ENCODE measurements around the gene PLEKHA5.

The PLEKHA5 gene

DNA sequence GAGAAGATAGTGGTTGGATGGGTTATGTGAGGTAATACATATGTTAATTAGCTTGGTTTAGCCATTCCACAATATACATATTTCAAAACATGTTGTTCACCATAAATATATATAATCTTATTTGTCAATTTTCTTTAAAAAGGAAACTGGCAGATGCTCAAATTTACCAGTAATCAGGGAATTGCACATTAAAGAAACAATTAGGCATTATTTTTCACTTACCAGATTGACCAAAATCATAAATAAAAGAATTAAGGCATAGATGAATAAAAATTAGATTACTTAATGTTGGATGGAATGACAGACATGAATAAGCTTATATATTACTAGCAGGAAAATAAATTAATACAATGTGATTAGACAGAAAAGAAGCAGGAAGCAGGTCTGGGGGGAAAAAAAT lies 147.2 kb downstream of the PLEKHA5 start:
- TF ChIP-seq, protein P1, sequence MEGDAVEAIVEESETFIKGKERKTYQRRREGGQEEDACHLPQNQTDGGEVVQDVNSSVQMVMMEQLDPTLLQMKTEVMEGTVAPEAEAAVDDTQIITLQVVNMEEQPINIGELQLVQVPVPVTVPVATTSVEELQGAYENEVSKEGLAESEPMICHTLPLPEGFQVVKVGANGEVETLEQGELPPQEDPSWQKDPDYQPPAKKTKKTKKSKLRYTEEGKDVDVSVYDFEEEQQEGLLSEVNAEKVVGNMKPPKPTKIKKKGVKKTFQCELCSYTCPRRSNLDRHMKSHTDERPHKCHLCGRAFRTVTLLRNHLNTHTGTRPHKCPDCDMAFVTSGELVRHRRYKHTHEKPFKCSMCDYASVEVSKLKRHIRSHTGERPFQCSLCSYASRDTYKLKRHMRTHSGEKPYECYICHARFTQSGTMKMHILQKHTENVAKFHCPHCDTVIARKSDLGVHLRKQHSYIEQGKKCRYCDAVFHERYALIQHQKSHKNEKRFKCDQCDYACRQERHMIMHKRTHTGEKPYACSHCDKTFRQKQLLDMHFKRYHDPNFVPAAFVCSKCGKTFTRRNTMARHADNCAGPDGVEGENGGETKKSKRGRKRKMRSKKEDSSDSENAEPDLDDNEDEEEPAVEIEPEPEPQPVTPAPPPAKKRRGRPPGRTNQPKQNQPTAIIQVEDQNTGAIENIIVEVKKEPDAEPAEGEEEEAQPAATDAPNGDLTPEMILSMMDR (IDR thresholded peaks at IDR 0.05; ENCODE audit: low read length, missing control alignments): no peak
- H3K4me3 ChIP-seq (replicated peaks; ENCODE audit: low read depth, low read length): no peak overlapping the region
- DNase-seq (ENCODE audit: low read depth): no peak

DNA sequence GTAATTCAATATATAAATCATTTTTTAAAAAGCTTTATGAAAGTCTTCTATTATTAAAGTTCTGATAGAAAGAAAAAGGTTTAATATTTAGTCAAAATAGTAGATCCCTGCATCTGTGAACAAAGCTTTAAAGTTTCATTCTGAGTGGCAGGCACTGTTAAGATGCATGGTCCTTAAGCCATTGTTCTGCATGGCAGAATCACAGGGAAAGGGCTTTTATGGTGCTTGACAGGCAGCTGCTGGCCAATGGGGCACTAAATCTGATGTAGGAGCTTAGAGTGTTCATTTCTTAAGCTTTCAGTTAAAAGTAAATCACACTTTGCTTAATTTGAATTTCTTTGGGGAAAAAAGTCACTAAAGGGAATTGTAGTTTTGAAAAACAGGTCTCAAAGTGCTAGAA lies 148.2 kb downstream of the PLEKHA5 start:
- no peak overlapping the region for H3K4me3 ChIP-seq (replicated peaks; ENCODE audit: low read depth, low read length)
- TF ChIP-seq, protein P1 (IDR thresholded peaks at IDR 0.05; ENCODE audit: low read length, missing control alignments): no peak
- no peak for DNase-seq (ENCODE audit: low read depth)

DNA sequence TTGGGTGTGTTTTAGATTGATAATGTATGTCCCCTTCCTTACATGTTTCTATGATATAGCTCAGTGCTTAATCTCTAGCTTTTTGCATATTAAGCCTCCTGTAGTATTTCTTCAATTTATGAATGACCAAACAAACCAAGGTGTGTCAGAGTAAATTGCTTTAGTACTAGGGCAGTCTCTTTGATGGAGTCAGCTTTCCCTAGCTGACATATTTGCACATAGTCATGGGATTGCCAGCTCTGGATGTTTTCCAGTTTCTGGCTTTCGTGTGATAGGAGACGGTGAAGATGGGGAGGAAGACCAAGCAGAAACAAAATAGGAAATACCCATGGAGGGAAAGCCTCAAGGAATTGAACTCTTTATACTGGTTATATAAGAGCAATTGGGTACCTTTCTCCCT lies 148.9 kb downstream of the PLEKHA5 start:
- DNase-seq (ENCODE audit: low read depth): no peak
- TF ChIP-seq, protein P1 (IDR thresholded peaks at IDR 0.05; ENCODE audit: low read length, missing control alignments): no peak

DNA sequence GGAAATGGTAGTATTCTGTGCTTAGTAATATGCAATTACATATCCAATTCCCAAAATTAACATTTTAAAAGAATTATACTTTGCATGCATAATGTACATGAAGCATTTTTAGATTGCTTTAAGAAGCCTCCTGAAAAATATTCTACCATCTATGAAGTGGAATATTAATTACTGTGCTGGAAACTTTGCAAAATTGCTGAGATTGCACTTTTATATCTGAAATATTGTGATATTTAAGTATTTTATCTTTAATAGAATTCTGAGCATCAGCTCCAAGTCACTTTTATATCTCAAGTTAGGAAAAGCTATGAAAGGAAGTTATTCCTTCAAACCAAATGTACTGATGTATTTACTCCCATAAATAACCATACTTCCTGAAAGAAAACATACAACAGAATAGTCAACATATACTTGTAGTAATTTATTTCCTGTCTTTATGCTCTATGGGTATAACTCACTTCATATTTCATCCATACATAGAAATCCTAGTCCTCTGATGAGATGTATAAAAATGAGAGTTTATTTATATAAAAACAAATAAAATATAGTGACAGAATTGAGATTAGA lies 152.7 kb downstream of the PLEKHA5 start:
- TF ChIP-seq, protein P1 (IDR thresholded peaks at IDR 0.05; ENCODE audit: low read length, missing control alignments): no peak
- H3K4me3 ChIP-seq (replicated peaks; ENCODE audit: low read depth, low read length): no peak overlapping the region
- no peak for DNase-seq (ENCODE audit: low read depth)

More for the DNA sequence above, 148.9 kb downstream of the PLEKHA5 start:
- no peak overlapping the region for H3K4me3 ChIP-seq (replicated peaks; ENCODE audit: low read depth, low read length)

DNA sequence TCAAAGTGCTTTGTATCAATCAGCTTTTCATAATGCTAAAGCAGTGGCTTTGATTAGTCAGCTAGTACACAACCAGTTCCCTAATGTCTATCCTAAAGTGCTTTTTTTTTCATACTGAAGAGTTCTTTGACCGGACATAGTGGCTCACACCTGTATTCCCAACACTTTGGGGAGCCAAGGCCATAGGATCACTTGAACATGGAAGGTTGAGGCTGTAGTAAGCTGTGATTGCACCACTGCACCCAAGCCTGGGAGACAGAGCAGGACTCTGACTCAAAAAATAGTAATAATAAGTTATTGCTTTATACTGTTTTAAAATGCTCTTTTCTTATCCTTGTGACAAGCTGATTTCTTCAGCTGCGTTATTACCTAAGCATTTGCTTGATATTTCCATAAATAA lies 155.1 kb downstream of the PLEKHA5 start:
- no peak overlapping the region for H3K4me3 ChIP-seq (replicated peaks; ENCODE audit: low read depth, low read length)
- TF ChIP-seq, protein P1 (IDR thresholded peaks at IDR 0.05; ENCODE audit: low read length, missing control alignments): no peak

DNA sequence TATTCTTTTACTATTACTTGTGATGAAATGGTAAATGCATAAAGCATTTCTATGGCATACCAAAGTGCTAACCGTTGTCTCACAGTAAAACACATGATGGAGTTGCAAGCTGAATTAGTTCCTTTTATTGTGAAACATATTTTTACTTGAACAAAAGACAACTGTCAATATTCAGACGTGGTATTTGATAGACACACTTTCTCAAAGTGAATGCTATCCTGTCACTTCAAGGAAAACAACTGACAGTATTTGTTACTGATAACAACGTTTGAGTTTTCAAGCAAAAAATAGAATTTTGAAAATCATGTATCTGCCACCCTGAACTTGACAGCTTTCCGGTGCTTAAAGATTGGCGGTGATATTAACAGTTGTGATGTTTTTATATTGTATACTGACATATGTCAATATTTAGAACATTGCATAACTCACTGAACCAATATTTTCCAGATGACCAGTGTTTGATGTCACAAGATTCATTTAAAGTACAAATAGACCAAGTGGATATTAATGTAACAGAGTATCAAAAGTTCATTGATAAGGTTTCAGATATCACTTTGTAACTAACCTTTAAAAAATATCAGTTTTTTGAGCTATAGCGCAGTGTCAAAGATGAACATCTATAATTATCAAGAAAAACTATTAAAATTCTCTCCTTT lies 156.4 kb downstream of the PLEKHA5 start:
- TF ChIP-seq, protein P1 (IDR thresholded peaks at IDR 0.05; ENCODE audit: low read length, missing control alignments): no peak
- DNase-seq (ENCODE audit: low read depth): no peak
- H3K4me3 ChIP-seq (replicated peaks; ENCODE audit: low read depth, low read length): no peak overlapping the region

More for the DNA sequence above, 155.1 kb downstream of the PLEKHA5 start:
- no peak for DNase-seq (ENCODE audit: low read depth)

DNA sequence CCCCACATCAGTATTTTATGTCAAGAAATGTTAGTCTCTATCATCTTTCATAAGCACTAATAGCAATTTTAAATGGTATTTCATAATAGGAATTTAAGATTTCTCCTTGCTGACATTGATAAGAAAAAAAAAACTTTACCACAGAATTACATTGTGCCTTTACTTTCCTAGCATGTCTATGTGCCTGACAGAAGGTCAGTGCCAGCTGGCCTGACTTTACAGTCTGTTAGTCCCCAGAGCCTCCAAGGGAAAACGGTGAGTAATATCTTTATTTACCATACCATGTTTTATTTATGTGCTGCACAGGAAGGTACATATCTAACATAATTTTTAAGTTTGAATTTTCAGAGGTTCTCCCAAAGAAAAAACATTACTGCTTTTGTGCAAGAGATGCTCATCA lies 157.8 kb downstream of the PLEKHA5 start:
- H3K4me3 ChIP-seq (replicated peaks; ENCODE audit: low read depth, low read length): no peak overlapping the region
- peak; percentile 13 for DNase-seq (ENCODE audit: low read depth)
- TF ChIP-seq, protein P1 (IDR thresholded peaks at IDR 0.05; ENCODE audit: low read length, missing control alignments): no peak
